WTC11 (cell line): ENCODE measurements around the gene KCNA5. TPM values are rescaled to one million over a fixed set of nuclear protein-coding genes. Genes with fewer than 3 reads are reported as not detected.

Experiments
- ATAC-seq: fragments of 200-7000 bp; cut with Tn5 transposase; 2 replicates; pipeline ENCODE4 v1.10.0; 2021; ENCODE audit warnings: mild to moderate bottlenecking, moderate library complexity
- CTCF ChIA-PET: fragments of 300-600 bp; sonication (Branson Sonifier 250); formaldehyde crosslinking; loops from one replicate; lab custom pipeline; 2021; ENCODE audit warnings: antibody characterized with exemption; lab: Charles Lee
- POLR2A ChIA-PET: fragments of 350-600 bp; sonication (Branson Sonifier 250); formaldehyde crosslinking; loops from one replicate; lab custom pipeline; 2021; ENCODE audit warnings: antibody characterized with exemption; lab: Charles Lee
- DNase-seq: peaks from one replicate; pipeline ENCODE4 v3.0.0; 2021; ENCODE audit warnings: low spot score
- H3K27ac Mint-ChIP-seq: 2 replicates; pipeline ENCODE4 v1.8.0; 2021; ENCODE audit warnings: mixed read lengths
- H3K27me3 Mint-ChIP-seq: 2 replicates; pipeline ENCODE4 v1.8.0; 2021; ENCODE audit warnings: low read depth, mild to moderate bottlenecking, moderate library complexity, mixed read lengths
- H3K36me3 Mint-ChIP-seq: 2 replicates; pipeline ENCODE4 v1.8.0; 2021; ENCODE audit warnings: mixed read lengths
- H3K4me1 Mint-ChIP-seq: 2 replicates; pipeline ENCODE4 v1.8.0; 2022; ENCODE audit warnings: mixed read lengths
- H3K4me3 Mint-ChIP-seq: 2 replicates; pipeline ENCODE4 v1.8.0; 2021; ENCODE audit warnings: mild to moderate bottlenecking, moderate library complexity, mixed read lengths
- H3K9me3 Mint-ChIP-seq: 2 replicates; pipeline ENCODE4 v1.8.0; 2021; ENCODE audit warnings: mixed read lengths
- ATF3 ChIP-seq: sonication (generic); formaldehyde crosslinking; conservative IDR thresholded peaks from 2 replicates; pipeline ENCODE4 v1.8.1; 2022; ENCODE audit warnings: mild to moderate bottlenecking, missing genetic modification reagents
- ATF6 ChIP-seq: sonication (generic); formaldehyde crosslinking; IDR thresholded peaks from 2 replicates; pipeline ENCODE4 v1.8.1; 2023; ENCODE audit warnings: mild to moderate bottlenecking, missing genetic modification reagents
- E2F5 ChIP-seq: sonication (generic); formaldehyde crosslinking; IDR thresholded peaks from 2 replicates; pipeline ENCODE4 v1.8.1; 2022; ENCODE audit warnings: mild to moderate bottlenecking, moderate library complexity, missing genetic modification reagents
- ERG ChIP-seq: fragments of 250-450 bp; sonication (Bioruptor Pico); IDR thresholded peaks from 2 replicates; pipeline ENCODE4 v1.8.0; 2021; ENCODE audit warnings: mild to moderate bottlenecking
- FOXP4 ChIP-seq: sonication (generic); formaldehyde crosslinking; IDR thresholded peaks from 2 replicates; pipeline ENCODE4 v1.8.0; 2022; ENCODE audit warnings: mild to moderate bottlenecking, missing genetic modification reagents
- GTF2I ChIP-seq: fragments of 250-450 bp; sonication (Bioruptor Pico); conservative IDR thresholded peaks from 2 replicates; pipeline ENCODE4 v1.4.0; 2021; ENCODE audit warnings: mild to moderate bottlenecking
- MXD4 ChIP-seq: fragments of 250-450 bp; sonication (Bioruptor Pico); IDR thresholded peaks from 2 replicates; pipeline ENCODE4 v1.8.0; 2021; ENCODE audit warnings: mild to moderate bottlenecking, moderate library complexity, borderline replicate concordance
- NFATC4 ChIP-seq: fragments of 250-450 bp; sonication (Bioruptor Pico); IDR thresholded peaks from 2 replicates; pipeline ENCODE4 v1.9.0; 2021; ENCODE audit warnings: mild to moderate bottlenecking
- NFE2L1 ChIP-seq: sonication (generic); formaldehyde crosslinking; IDR thresholded peaks from 2 replicates; pipeline ENCODE4 v1.8.1; 2023; ENCODE audit warnings: missing genetic modification reagents
- PREB ChIP-seq: sonication (generic); formaldehyde crosslinking; IDR thresholded peaks from 2 replicates; pipeline ENCODE4 v1.8.1; 2022; ENCODE audit warnings: mild to moderate bottlenecking, missing genetic modification reagents, moderate library complexity, borderline replicate concordance
- SP1 ChIP-seq: sonication (generic); formaldehyde crosslinking; conservative IDR thresholded peaks from 2 replicates; pipeline ENCODE4 v1.8.1; 2022; ENCODE audit warnings: missing genetic modification reagents
- STAT6 ChIP-seq: sonication (generic); formaldehyde crosslinking; conservative IDR thresholded peaks from 2 replicates; pipeline ENCODE4 v1.8.1; 2023; ENCODE audit warnings: mild to moderate bottlenecking, low read depth, missing genetic modification reagents, moderate library complexity
- TEAD1 ChIP-seq: sonication (generic); formaldehyde crosslinking; IDR thresholded peaks from 2 replicates; pipeline ENCODE4 v1.8.0; 2022; ENCODE audit warnings: mild to moderate bottlenecking, missing genetic modification reagents
- ZBTB43 ChIP-seq: sonication (generic); formaldehyde crosslinking; IDR thresholded peaks from 2 replicates; pipeline ENCODE4 v1.8.1; 2023; ENCODE audit warnings: mild to moderate bottlenecking, missing genetic modification reagents
- ZNF138 ChIP-seq: sonication (generic); formaldehyde crosslinking; conservative IDR thresholded peaks from 2 replicates; pipeline ENCODE4 v1.8.1; 2022; ENCODE audit warnings: mild to moderate bottlenecking, moderate library complexity, missing genetic modification reagents
- ZNF317 ChIP-seq: sonication (generic); formaldehyde crosslinking; IDR thresholded peaks from 2 replicates; pipeline ENCODE4 v1.8.1; 2023; ENCODE audit warnings: low read depth, mild to moderate bottlenecking, moderate library complexity, missing genetic modification reagents, borderline replicate concordance
- ZNF671 ChIP-seq: fragments of 250-450 bp; sonication (Bioruptor Pico); IDR thresholded peaks from 2 replicates; pipeline ENCODE4 v1.8.0; 2021; ENCODE audit warnings: mild to moderate bottlenecking
- ZSCAN18 ChIP-seq: fragments of 250-450 bp; sonication (Bioruptor Pico); IDR thresholded peaks from 2 replicates; pipeline ENCODE4 v2.1.2; 2022; ENCODE audit warnings: mild to moderate bottlenecking, moderate library complexity
- total RNA-seq: library from RNA; stranded (reverse); gene quantifications from 3 replicates; pipeline ENCODE4 v1.2.3, GENCODE V29; 2021

Gene KCNA5
- total RNA-seq, 1 experiment from 2014 or later = 0.22 TPM

- Mint-ChIP-seq H3K4me3 (no peak overlapping the region), H3K36me3 (no peaks in the 10 kb centered on the region)
- DNase-seq = no peak
- CTCF ChIA-PET = interaction anchor here (6.5 kb wide), 1 partner anchor 142 kb away, joined by 39 read pairs; no protein-coding TSS in a partner anchor
- TF ChIP-seq MXD4 (CRISPR knock-in tag) = no peak
- TF ChIP-seq ZSCAN18 (CRISPR knock-in tag) = no peak
- TF ChIP-seq ZNF671 (CRISPR knock-in tag) = no peak
- no peak for TF ChIP-seq GTF2I (CRISPR knock-in tag)
- no peak for TF ChIP-seq PREB
- TF ChIP-seq ZNF317 = no peak
- no peak for TF ChIP-seq FOXP4
- TF ChIP-seq STAT6 (CRISPR knock-in tag) = no peak
- TF ChIP-seq ZNF138 = no peak
- no peak for TF ChIP-seq ATF6 (CRISPR knock-in tag)
- TF ChIP-seq, all 79 proteins: peak for 0
- POLR2A ChIA-PET = no interaction called here
- no peak overlapping the region for H3K27ac Mint-ChIP-seq
- no peak for ATAC-seq
- H3K9me3 Mint-ChIP-seq = no peaks in the 10 kb centered on the region
- H3K27me3 Mint-ChIP-seq = no peaks in the 10 kb centered on the region; the same call in 1 of the 2 replicates
- peaks cover 8% of the 10 kb centered on the region for H3K4me1 Mint-ChIP-seq
These were observed 45.7 kb upstream of the KCNA5 start for GRCh38 chr12:4997939-4998338.

- Mint-ChIP-seq H3K27me3 (no peaks in the 10 kb centered on the region), H3K27ac (no peak overlapping the region), H3K4me1 (peaks cover 8% of the 10 kb centered on the region), H3K36me3 (no peaks in the 10 kb centered on the region), H3K9me3 (no peaks in the 10 kb centered on the region), H3K4me3 (no peak overlapping the region)
- TF ChIP-seq ATF3 (CRISPR knock-in tag) (no peak), ZSCAN18 (CRISPR knock-in tag) (no peak), NFE2L1 (CRISPR knock-in tag) (no peak), ERG (CRISPR knock-in tag) (no peak), NFATC4 (CRISPR knock-in tag) (no peak), TEAD1 (CRISPR knock-in tag) (no peak), ZNF671 (CRISPR knock-in tag) (no peak), SP1 (CRISPR knock-in tag) (no peak), MXD4 (CRISPR knock-in tag) (no peak), ZBTB43 (no peak), E2F5 (CRISPR knock-in tag) (no peak)
- ATAC-seq (no peak), DNase-seq (no peak)
- ChIA-PET CTCF (interaction anchor here (0.6 to 3.2 kb wide), 9 partner anchors 13 to 145 kb away, joined by 3 to 43 read pairs (median 3); no protein-coding TSS in a partner anchor), POLR2A (no interaction called here)
These were observed 43.5 kb upstream of the KCNA5 start for GRCh38 chr12:5000204-5000603.
